Measurements from ENCODE around the gene MAP3K6.

Gene MAP3K6

GRCh38 chr1:27372808-27373690 lies 6.3 kb upstream of the MAP3K6 start:
- DNase-seq, result no peak

DNA sequence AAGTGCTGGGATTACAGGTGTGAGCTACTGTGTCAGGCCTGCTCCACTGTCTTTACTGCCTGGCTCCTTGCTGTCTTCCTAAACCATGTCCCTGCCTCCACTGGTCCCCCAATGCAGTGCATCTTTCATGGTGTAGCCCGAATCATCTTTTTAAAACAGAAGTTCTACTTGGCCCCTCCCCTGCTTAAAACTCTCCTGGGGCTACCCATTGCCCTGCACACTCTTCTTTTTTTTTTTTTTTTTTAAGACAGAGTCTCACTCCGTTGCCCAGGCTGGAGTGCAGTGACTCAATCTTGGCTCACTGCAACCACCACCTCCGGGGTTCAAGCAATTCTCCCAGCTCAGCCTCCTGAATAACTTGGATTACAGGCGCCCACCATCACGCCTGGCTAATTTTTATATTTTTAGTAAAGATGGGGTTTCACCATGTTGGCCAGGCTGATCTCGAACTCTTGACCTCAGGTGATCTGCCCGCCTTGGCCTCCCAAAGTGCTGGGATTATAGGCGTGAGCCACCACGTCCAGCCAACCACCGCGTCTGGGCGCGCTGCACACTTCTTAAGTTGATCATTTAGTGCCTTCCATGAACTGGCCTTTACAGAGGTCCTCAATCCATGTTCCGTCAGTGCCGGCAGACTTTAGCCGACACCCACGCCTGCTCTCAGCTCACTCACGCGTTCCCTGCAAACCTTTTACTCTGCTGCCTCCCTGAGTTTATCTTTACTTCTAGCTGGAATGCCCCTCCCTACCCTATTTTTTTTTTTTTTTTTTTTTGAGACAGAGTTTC lies 5.5 kb upstream of the MAP3K6 start:
- DNase-seq, result no peak

DNA sequence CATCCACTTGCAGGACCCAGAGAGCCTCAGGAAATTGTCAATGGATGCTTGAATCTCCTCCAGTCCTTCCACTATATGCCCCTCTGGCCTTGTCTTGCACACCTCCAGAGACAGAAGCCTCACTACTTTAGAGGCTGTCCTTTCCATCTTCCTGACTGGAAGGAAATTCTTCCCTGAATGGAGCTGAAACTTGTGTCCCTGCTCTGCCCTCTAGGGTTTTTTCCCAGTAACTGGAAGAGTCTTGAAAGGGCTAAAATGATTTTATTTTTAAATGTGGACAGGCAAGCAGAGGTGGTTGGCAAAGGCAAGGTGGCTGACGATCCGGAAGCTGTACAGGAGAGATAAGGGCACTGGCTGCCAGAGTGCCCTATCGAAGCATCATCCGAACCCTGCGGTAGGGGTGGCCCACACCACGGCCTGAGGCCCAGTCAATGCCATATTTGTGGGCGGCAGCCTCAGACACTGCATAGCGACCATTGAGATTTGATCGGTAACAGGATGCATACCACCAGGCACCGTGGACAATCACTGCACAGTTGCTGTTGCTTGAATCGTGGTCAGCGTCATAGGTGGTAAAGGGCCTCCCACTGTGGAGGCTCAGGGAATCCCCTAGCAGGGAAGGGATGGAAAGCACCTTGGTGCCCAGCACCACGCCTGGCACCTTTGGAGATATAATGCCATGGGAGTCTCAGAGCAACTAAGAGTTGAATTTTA lies 2.3 kb upstream of the MAP3K6 start:
- DNase-seq, result no peak

GRCh38 chr1:27367160-27367650 lies 444 bp upstream of the MAP3K6 start:
- no peak for DNase-seq

DNA sequence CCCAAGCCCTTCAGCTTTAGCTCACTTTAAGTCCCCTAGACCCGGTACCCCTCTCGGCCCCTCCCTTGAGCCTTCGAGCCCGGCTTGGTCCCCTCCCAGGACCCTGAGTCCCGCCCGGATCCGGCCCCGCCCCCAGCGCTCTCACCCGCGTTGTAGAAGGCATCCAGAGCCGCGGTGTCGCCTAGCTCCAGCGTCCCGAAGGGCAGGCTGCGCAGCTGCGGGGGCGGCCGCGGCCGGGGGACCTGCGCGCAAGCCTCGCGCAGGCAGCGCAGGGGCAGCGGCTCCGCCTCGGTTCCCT lies 699 bp downstream of the MAP3K6 start:
- DNase-seq, result peak; percentile 37 to 73 (median 54)

GRCh38 chr1:27365372-27366112 lies 1.2 kb downstream of the MAP3K6 start:
- peak; percentile 60 to 85 (median 74) for DNase-seq

GRCh38 chr1:27364696-27365371 lies 1.9 kb downstream of the MAP3K6 start:
- DNase-seq, result peak in 1 of 6 experiments; percentile 14

GRCh38 chr1:27363766-27364695 lies 2.7 kb downstream of the MAP3K6 start:
- no peak for DNase-seq

DNA sequence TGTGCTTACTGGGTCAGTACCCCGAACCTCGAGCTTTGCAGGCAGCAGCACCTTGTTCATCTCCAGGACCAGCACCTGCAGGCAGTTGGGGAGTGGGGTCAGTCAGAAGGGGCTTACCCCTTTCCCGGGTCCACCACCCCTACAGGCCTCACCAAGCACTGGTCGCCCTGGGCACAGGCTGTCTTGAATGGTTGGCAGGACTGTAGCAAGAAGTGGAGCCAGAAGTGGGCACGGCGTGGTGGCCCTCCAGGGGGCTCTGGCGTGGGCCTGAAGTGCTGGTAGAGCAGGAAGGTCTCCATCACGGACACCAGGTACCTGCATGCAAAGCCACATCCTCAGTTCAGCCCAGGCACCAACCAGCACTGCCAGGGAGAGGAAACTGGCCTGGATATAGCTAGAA lies 5.2 kb downstream of the MAP3K6 start:
- no peak for DNase-seq

DNA sequence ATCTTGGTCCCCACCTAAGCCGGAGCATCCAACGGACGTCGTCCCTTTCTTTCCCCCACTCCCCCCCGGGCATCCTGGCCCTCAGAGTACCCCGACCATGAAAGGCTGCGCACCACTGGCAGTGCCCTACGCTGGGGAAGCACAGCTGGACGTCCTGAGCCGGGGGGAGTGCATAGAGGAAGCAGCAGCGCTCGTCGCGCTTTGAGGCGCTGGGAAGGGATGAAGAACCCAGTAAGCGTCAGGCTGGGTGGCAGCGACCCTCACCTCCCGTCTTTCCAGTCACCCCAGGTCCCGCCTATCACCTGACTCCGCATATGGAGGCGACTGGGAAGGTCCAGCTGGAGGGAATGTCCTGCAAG lies 5.7 kb downstream of the MAP3K6 start:
- DNase-seq, result no peak

DNA sequence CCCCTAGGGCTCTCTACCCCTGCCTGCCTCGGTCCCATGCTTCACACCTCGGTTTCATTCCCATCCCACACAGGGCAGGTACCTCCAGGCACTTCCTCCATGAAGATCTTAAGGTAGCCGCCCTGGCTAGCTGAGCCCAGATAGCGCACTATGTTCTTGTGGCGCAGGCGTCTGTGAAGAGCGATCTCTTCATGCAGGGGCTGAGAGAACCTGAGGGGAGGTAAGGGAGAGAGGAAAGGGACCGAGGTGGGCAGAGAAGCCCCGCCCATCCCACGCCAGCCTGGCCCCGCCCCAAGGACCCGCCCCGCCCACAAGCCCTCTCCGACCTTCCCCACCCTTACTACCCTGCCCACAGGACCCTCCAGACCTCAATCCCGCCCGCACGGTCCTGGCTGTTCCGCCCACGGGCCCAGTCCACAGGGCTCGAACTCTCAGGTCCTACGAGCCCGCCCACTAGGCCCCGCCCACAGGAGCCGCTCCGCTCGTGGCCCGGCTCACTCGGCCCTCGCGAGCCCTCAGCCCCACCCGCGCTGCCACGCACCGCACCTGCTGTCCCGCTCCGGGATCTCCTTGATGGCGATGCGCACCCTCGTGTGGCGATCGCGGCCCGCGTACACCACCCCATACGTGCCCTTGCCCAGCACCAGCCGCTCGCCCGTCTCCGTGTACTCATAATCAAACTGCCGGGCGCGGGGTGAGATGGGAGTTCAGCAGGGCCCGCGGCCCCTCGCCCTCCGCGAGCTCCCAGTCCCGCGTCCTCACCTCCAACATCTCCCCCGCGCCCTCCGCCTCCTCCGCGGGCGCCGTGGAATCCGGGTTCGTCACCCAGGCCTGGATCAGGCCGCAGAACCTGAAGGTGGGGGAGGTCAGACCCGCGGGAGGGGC lies 6.4 kb downstream of the MAP3K6 start:
- peak in 5 of 6 experiments; percentile 16 to 65 (median 38) for DNase-seq

DNA sequence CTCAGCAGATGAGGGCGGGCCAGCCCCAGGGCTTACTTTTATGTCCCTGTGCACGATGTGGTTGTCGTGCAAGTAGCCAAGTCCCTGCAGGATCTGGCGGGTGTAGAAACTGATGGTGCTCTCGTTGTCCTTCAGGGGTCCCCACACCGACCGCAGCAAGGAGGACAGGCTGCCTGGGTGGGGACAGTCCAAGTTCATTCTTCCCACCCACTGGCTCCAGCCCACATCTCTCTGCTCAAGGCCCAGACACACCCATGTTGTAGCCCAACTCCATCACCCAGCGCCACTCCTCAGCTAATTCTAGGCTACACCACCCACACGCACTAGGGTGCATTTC lies 7.0 kb downstream of the MAP3K6 start:
- no peak for DNase-seq

DNA sequence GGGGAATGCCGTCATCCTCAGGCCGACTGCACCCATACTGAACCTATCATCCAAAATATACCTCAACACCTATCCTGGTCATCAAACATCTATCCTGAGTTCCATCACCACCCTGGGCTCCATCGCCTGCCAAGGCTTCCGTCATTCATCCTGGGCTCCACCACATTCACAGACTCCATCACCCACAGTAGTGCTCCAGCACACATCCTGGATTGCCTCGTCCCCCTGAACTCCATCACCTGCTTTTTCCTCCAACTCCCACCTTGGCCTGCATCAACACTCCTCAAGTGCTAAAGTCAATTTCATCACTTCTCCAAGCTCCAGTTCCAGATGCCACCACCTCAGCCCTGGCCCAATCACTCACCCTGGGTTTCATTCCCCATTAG lies 7.8 kb downstream of the MAP3K6 start:
- no peak for DNase-seq

DNA sequence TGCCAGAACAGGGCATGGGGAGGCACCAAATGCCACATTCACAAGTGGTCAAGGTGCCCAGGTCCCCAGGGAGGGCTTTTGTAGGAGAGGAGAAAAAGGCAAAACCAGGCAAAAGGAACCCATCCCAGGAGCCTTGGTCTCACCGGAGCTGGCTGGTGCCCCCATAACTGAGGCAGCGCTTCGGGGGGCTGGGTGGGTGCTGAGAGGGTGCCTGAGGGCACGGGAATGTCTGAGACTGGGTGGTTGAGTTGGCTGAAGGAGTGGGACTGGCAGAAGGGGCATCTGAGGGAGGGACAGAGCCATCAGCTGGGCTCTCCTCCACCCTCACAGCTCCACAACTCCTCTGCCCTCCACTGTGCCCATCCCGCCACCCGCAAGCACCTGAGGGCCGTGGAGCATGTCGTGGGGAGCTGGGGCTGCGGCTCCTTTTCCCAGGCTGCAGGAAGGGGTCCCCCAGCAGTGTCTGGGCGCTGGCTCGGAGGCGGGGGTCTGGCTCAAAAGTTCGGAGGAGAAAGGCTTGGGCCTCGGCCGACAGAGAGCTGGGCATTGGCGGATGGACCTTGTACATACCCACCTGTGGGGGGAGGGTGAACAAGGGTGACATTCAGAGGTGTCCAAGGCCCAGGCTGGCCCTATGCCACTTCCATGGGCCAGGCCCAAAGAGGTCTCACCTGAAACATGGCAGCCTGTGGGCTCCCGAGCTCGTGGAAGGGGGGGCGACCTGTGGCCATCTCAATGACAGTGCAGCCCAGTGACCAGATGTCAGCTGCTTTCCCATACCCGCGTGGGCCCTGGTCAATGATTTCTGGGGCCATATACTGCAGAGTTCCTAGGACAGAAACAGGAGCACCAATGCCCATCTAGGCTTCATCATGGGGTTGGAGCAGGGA lies 8.5 kb downstream of the MAP3K6 start:
- DNase-seq, result no peak

DNA sequence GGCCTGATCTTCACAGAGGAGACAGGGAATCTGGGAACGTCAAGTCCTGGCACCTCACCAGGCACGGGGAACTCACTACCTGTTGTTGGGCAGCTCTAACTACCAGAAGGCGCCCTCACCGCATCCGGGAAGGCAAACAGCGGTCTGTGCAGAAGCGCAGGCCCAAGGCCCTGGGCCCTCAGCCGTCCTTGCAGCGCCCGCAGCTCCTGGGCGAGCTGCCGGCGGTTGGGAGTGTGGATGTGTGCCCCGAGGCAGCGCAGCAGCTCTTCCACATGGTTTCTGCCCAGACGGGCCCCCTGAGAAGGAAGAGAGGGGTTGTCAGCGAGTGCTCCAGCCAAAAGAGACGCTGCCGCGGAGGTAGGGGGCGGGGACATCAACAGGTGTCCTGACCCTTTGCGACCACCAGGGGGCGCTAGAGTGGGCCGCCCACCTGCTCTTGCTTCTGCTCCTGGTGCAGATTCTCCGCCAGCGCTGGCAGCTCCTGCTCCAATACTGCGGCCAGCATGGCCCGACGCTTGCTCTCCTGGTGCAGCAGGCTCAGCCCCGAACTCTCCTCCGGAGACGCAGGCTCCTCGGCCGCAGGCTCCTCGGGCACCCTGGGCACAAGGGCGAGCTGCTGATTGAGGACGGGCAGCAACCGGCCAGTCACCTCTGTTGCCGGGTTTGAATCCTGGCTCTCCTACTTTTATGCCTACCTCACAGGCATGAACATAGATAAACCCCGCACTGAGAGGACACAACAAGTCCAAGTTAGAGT lies 9.3 kb downstream of the MAP3K6 start:
- peak; percentile 76 to 90 (median 78) for DNase-seq

DNA sequence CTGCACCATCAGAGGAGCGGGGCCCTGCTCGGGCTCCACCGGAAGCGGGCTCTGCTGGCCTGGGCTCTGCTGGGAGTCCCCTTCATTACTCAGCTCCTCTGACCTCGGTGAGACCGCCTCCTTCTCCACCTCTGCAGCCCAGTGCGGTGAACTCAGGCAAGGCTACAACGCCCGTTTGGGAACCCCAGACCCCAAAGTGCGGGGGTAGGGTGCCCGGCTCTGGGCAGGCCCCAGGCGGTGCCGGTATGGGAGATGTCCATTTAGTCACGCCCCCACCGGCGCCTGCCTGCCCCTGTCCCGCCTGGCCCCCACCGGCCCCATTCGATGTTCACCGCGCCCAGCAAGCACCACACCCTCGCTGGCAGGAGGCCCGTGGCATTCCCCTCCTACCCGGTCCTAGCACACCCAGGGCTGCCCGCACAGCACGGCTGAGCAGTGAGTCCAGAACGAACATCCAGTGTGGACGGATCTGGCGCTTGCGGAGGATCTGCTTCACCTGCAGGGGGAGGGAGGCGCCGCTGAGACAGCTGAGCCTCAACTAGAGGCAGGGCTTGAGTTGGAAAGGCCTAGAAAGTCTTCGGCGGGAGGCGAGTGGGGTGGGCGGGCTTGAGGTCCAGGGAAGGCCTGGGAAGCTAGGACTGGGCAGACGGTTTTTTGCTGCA lies 10.0 kb downstream of the MAP3K6 start:
- DNase-seq, result peak in 3 of 6 experiments; percentile 32 to 41 (median 37)

DNA sequence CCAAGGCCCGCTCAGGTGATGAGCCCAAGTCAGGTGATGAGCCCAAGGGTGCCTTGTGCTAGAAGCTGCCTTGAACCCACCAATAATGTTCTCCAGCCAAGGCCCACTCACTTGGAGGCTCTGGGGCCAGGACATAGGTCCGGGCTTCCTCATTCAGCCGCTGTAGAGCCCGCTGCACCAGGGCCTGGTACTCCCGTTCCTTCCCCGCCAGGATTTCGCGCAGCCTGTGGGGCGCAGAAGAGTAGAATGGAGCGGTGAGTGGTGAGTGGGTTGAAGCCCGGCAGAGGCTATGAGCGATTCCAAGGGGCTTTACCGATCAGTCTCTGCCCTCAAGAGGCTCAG lies 10.5 kb downstream of the MAP3K6 start:
- DNase-seq, result peak in 1 of 6 experiments; percentile 12

GRCh38 chr1:27355683-27356082 lies 11.1 kb downstream of the MAP3K6 start:
- DNase-seq, result no peak

Data from stimulated activated naive CD4-positive, alpha-beta T cell (primary cell).